NCI-H128 (cell line): ENCODE data around the gene NUCKS1.
A peak's percentile ranks its signal among the peaks of the same experiment; 100 is the strongest.

Source experiments
- DNase-seq: peaks from one replicate; lab custom pipeline; 2025; ENCODE audit not compliant: unreplicated experiment; lab: John Stamatoyannopoulos, UW

Gene NUCKS1, protein sequence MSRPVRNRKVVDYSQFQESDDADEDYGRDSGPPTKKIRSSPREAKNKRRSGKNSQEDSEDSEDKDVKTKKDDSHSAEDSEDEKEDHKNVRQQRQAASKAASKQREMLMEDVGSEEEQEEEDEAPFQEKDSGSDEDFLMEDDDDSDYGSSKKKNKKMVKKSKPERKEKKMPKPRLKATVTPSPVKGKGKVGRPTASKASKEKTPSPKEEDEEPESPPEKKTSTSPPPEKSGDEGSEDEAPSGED

DNA sequence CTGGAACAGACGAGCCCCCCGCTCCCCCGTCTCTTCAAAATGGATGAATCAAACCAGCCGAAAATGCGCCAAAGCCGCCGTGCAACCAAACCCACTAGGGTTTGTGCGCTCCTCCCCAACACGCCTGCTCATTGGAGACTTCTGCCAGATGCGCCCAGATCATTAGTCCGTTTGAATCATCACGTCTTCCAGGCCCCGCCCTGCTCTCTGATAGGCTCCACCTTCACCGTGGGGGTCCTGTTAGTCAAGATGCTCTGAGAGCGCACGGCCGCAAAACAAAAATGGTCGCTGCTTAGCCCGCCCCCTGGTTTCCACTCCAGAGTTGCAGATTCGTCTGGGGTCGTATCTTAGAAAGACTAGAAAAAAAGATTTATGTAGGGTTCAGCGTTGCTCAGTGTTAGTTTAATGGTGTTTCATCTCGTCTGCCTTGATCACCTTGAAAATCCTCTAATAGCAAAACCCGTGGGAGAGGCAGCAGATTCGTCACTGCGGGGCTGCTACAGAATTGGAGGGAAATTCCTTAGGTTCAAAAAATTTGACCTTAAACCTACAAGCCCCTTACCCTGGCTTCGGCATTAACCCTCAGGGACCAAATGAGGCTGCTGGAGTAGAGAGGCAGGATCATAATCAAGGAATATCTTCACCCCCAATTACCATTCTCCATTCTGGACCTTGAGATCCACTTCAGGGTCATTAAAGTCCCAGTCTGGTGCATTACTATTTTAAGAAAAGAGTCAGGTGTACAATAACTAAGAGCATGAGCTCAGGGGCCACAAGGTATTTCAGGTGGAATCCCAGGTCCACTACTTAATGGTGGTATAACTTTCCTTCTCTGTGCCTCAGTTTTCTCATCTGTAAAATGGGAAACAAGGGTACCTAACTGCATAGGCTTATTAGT, at the start of gene NUCKS1:
Gene NUCKS1 (minus strand): TSS at position 45 of the 898 bp plus-strand sequence. CDS start 209 bp downstream, outside the sequence.
- DNase-seq, result peak; percentile 99

- no peak for DNase-seq
Measured at GRCh38 chr1:205798577-205798976, 48.6 kb upstream of the NUCKS1 start.

DNA sequence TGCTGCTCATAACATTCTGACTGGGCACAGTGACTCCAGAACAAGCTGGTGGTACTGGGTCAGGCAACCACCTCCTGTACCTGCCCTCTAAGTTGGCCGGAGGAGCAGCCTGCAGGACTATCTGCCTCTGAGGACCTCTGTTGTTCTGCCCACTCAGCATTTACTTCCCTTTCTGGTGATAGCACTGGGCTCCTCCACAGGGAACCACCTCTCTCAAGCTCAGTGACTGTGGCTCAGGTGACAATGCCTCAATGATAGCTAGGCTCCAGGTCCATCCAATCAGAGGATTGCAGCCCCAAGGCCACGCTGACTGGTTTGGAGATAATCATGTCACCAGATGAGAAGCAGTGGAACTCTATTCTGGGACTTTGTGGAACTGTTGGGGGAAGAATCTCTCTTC, 47.2 kb upstream of the NUCKS1 start:
- no peak for DNase-seq

DNA sequence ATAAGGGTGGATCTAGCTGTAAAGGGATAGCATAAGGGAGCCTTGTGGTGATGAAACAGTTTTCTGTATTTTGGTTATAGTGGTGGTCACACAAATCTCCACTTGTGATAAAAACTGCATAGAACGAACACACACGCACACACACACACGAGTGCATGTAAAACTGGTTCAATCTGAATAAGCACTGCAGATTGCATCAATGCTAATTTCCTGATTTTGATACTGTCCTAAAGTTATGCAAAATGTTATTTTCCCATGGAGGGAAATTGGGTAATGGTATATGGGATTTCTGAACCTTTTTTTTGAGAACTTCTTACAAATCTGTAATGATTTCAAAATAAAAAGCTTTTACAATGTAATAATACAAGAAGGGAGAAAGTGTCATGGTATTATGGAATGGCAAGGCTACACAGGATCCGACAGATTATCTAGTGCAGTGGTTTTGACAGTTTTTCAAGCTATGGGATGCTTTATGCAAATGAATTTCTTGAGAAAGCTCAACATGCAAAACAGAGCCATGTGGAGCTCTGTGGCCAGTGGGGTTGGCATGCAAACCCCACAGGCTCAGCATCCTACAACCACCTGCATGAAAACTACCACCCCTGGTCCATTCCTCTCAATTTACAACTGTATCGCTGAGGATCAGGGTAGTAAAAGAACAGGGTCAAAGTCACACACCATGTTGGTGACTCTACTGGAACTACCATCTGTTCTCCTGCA, 44.2 kb upstream of the NUCKS1 start:
- no peak for DNase-seq

GRCh38 chr1:205792961-205793673, 43.1 kb upstream of the NUCKS1 start:
- DNase-seq, result no peak

GRCh38 chr1:205792481-205792881, 42.5 kb upstream of the NUCKS1 start:
- no peak for DNase-seq

- DNase-seq, result peak; percentile 23
Measured at GRCh38 chr1:205791568-205792180, 41.7 kb upstream of the NUCKS1 start.

- no peak for DNase-seq
Measured at GRCh38 chr1:205787287-205787916, 37.4 kb upstream of the NUCKS1 start.

DNA sequence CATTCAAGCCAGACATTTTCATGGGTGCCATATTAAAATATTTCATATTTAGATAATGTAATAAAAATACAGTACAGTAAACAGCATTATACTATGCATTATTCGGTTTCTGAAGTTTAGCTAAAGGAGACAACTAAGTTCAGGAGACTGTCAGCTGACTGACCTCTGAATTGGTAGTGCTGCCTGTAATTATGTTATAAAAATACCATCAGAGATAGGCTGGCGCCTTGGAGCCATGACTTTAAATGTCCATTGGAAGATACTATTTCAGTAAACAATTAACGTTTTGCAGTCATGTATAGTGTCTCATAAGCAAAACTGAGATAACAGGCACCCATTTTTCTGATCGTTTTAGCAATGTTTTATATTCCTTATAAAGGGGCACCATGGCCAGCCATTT, 36.6 kb upstream of the NUCKS1 start:
- no peak for DNase-seq

DNA sequence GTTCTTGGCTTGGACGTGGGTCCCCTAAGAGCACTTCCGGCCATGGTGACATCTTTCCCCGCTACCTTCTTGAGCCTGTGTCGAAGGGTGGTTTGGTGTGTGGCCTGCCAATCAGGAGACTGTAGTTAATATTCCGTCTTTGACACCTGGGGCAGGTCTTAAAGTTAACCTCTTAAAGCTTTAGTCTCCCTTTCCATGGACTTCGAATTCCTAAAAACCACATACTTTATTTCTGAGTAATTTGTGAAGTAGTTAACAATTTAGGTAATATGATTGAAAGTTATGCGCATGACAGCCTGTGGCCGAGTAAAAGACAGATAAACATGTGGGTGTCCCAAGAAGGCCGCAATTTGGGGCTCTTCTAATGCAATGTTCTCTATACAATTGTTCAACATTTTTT, 35.5 kb upstream of the NUCKS1 start:
- no peak for DNase-seq

- DNase-seq, result no peak
Measured at GRCh38 chr1:205783904-205784303, 33.9 kb upstream of the NUCKS1 start.

DNA sequence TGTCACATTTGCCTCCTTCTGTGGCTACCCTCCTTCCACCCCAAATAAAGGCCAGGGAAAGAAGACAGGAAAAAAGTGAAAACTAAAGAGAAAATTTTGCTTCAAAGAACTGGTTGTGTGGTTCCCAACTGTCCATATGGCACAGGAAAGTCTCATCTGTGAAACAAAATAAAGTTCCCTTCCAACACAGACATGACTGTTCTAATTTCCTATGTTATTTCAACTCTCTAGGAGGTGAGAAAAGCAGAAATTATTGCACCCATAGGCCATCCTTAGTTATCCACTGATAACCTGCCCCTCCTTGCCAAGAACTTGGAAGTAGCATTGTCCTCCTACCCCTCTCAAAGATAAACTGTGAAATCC, 33.4 kb upstream of the NUCKS1 start:
- DNase-seq, result no peak

GRCh38 chr1:205782627-205783432, 32.8 kb upstream of the NUCKS1 start:
- no peak for DNase-seq

DNA sequence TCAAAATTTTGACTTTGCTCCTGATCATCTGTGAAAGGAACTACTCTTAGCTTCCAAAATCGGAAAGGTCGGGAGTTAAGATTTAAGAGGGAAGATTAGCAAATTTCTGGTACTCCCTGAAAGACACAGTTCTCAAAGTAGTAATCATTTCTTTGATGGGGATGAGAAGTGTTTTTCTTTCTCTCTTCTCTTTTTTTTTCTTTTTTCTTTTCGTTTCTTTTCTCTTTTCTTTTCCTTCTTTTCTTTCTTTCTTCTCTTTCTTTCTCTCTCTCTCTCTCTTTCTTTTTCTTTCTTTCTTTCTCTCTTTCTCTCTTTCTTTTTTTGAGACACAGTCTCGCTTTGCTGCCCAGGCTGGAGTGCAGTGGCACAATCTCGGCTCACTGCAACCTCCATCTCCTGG, 30.4 kb upstream of the NUCKS1 start:
- no peak for DNase-seq

GRCh38 chr1:205777994-205778393, 28.0 kb upstream of the NUCKS1 start:
- no peak for DNase-seq

GRCh38 chr1:205775717-205776056, 25.7 kb upstream of the NUCKS1 start:
- no peak for DNase-seq

- peak; percentile 65 for DNase-seq
Measured at GRCh38 chr1:205775015-205775716, 25.2 kb upstream of the NUCKS1 start, which contains the start of gene RAB29. RAB29 (minus strand) TSS chr1:205775482; CDS start chr1:205774956, 526 bp downstream.

DNA sequence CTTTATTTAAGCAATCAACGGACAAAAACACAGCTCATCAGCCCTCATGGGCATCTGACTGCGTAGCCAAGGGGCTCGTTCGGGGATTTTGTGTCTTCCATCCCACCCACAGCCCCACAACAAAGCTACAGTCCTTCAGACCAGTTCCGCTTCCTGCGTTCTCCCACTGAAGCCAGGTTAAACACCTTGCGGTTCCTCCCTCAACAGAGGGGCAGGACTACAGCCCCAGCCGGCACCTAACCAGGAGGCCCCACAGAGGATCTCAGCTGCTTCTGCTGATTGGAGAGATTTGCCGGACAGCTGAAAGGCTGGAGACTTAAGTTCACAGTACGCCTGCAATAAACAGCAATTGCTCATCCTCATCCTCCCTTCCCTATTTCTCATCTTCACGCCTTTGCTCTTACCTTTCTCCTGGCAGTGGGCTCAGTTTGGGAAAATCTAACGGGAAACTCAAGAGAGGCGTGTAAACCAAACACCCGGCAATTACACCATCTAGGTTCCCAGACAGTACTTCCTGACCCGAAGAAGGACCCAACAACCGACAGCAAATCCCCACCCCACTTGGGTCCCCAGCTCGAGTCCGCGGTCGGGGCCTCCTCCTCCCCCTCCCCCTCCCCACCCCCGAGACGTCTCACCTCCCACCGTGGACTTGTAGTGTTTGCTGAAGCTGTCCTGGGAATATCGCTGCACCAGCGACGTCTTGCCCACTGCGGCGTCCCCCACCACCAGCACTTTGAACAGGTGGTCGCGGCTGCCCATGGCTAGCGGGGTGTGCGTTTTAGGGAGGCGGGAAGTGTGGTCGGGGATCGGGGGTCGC, 24.4 kb upstream of the NUCKS1 start:
- no peak for DNase-seq
